HCT116 (cell line): ENCODE measurements around the gene DGKG. TPM values are rescaled to one million over a fixed set of nuclear protein-coding genes. Genes with fewer than 3 reads are reported as not detected.

Experiments
- ATAC-seq: fragments of 200-7000 bp; cut with Tn5 transposase; 2 replicates; pipeline ENCODE4 v1.9.1; 2020; ENCODE audit warnings: mild to moderate bottlenecking, moderate library complexity
- BruUV-seq: library from RNA; stranded (reverse); fragments of 400-500 nt; replicated peaks from 2 replicates; lab custom pipeline; 2021; lab: Mats Ljungman, UMichigan
- CTCF ChIA-PET: fragments of 300-600 bp; sonication (Branson Sonifier 250); formaldehyde crosslinking; loops from one replicate; lab custom pipeline; 2021; ENCODE audit warnings: antibody characterized with exemption; lab: Charles Lee
- POLR2A ChIA-PET: fragments of 300-600, 350-600 bp; sonication (Branson Sonifier 250); formaldehyde crosslinking; loops from one replicate; lab custom pipeline; 2021; ENCODE audit warnings: antibody characterized with exemption; lab: Charles Lee
- RAD21 ChIA-PET, 2 experiments: fragments of 300-600 bp; sonication (Branson Sonifier 250); formaldehyde crosslinking; loops; one replicate each; lab custom pipeline; 2023; ENCODE audit warnings: low total read pairs in 2 of 2; ENCODE audit not compliant: uncharacterized antibody in 2 of 2, unreplicated experiment in 2 of 2, low non-redundant PET in 1 of 2; lab: Charles Lee
- DNase-seq: peaks from one replicate; pipeline ENCODE4 v3.0.0-alpha.2; 2010; ENCODE audit warnings: low read depth, low spot score
- H2AFZ ChIP-seq: fragments of 200-600 bp; shearing (Covaris generic), sonication (generic); 2 replicates; pipeline ENCODE4 v1.6.1; 2017; ENCODE audit warnings: low read depth, mixed run types, mixed read lengths, antibody characterized with exemption, low read length; ENCODE audit not compliant: poor library complexity, severe bottlenecking
- H3K27ac ChIP-seq: 2 replicates; pipeline ENCODE4 v1.5.1; 2012; ENCODE audit warnings: low read depth, low read length
- H3K27me3 ChIP-seq: fragments of 200-600 bp; sonication (generic); 2 replicates; pipeline ENCODE4 v1.6.1; 2016; ENCODE audit warnings: mixed run types, low read length, mixed read lengths; ENCODE audit not compliant: insufficient read depth
- H3K36me3 ChIP-seq, 2 experiments: fragments of 200-500 bp in 1 of 2; fragments of 200-600 bp in 1 of 2; sonication (Bioruptor generic) in 1 of 2; sonication (generic) in 1 of 2; 2 replicates each; pipeline versions ENCODE4 v1.5.1 to v1.6.1; 2014 to 2016; ENCODE audit warnings: low read length in 2 of 2, inconsistent platforms in 1 of 2, mixed read lengths in 1 of 2, mixed run types in 1 of 2; ENCODE audit not compliant: insufficient read depth in 2 of 2, control insufficient read depth in 1 of 2
- H3K4me1 ChIP-seq, 2 experiments: fragments of 200-600 bp in 1 of 2; sonication (generic) in 1 of 2; 2 replicates each; pipeline versions ENCODE4 v1.5.1 to v1.6.1; 2012 to 2017; ENCODE audit warnings: low read length in 2 of 2, inconsistent platforms in 1 of 2, mild to moderate bottlenecking in 1 of 2, mixed read lengths in 1 of 2, mixed run types in 1 of 2, moderate library complexity in 1 of 2; ENCODE audit not compliant: insufficient read depth in 2 of 2, control insufficient read depth in 1 of 2
- H3K4me2 ChIP-seq: fragments of 200-600 bp; sonication (generic); 2 replicates; pipeline ENCODE4 v1.6.1; 2017; ENCODE audit warnings: mixed run types, low read length, mixed read lengths
- H3K4me3 ChIP-seq, 2 experiments: fragments of 200-600 bp in 1 of 2; sonication (generic) in 1 of 2; replicated peaks in 1 of 2; 2 replicates each; pipeline ENCODE4 v1.5.1; 2011 to 2016; ENCODE audit warnings: low read length in 2 of 2, control low read depth in 1 of 2, low read depth in 1 of 2, mild to moderate bottlenecking in 1 of 2, mixed read lengths in 1 of 2, mixed run types in 1 of 2
- H3K79me2 ChIP-seq: fragments of 200-600 bp; sonication (generic); 2 replicates; pipeline ENCODE4 v1.6.1; 2017; ENCODE audit warnings: mild to moderate bottlenecking, mixed run types, low read length, moderate library complexity, mixed read lengths; ENCODE audit not compliant: insufficient read depth
- H3K9ac ChIP-seq: fragments of 200-600 bp; sonication (generic); 2 replicates; pipeline ENCODE4 v1.6.1; 2016; ENCODE audit warnings: low read length, mixed read lengths
- H3K9me2 ChIP-seq: fragments of 200-600 bp; sonication (generic), shearing (Covaris generic); 2 replicates; pipeline ENCODE4 v1.6.1; 2017; ENCODE audit warnings: mixed run types, mild to moderate bottlenecking, moderate library complexity; ENCODE audit not compliant: insufficient read depth
- H3K9me3 ChIP-seq, 2 experiments: fragments of 200-500 bp in 1 of 2; fragments of 200-600 bp in 1 of 2; sonication (Bioruptor generic) in 1 of 2; sonication (generic) in 1 of 2; 2 replicates each; pipeline ENCODE4 v1.6.1; 2014 to 2017; ENCODE audit warnings: low read length in 2 of 2, mixed read lengths in 2 of 2, inconsistent platforms in 1 of 2, low read depth in 1 of 2, mild to moderate bottlenecking in 1 of 2, mixed run types in 1 of 2, moderate library complexity in 1 of 2; ENCODE audit not compliant: control insufficient read depth in 1 of 2, insufficient read depth in 1 of 2
- H4K20me1 ChIP-seq: fragments of 200-600 bp; sonication (generic), shearing (Covaris generic); 2 replicates; pipeline ENCODE4 v1.6.1; 2017; ENCODE audit warnings: mixed run types, mild to moderate bottlenecking, moderate library complexity; ENCODE audit not compliant: insufficient read depth
- CEBPB ChIP-seq: IDR thresholded peaks from 2 replicates; pipeline ENCODE4 v1.6.1; 2012; ENCODE audit warnings: low read depth
- ELF1 ChIP-seq: IDR thresholded peaks from 2 replicates; pipeline ENCODE4 v1.6.1; 2012; ENCODE audit warnings: low read depth, borderline replicate concordance
- EZH2 ChIP-seq: fragments of 200-600 bp; sonication (generic); IDR thresholded peaks from 2 replicates; pipeline ENCODE4 v1.6.1; 2017; ENCODE audit warnings: antibody characterized with exemption, mixed run types
- FOSL1 ChIP-seq: IDR thresholded peaks from 2 replicates; pipeline ENCODE4 v1.6.1; 2012; ENCODE audit warnings: low read depth
- MAX ChIP-seq: IDR thresholded peaks from 2 replicates; pipeline ENCODE4 v1.6.1; 2012
- POLR2AphosphoS5 ChIP-seq: IDR thresholded peaks from 2 replicates; pipeline ENCODE4 v1.6.1; 2011; ENCODE audit warnings: mild to moderate bottlenecking, low read depth, low read length, moderate library complexity
- RAD21 ChIP-seq: IDR thresholded peaks from 2 replicates; pipeline ENCODE4 v1.6.1; 2012; ENCODE audit warnings: low read depth, mild to moderate bottlenecking
- REST ChIP-seq: IDR thresholded peaks from 2 replicates; pipeline ENCODE4 v1.6.1; 2012; ENCODE audit warnings: low read depth
- SIN3A ChIP-seq: IDR thresholded peaks from 2 replicates; pipeline ENCODE4 v1.6.1; 2012; ENCODE audit warnings: low read depth
- SP1 ChIP-seq: IDR thresholded peaks from 2 replicates; pipeline ENCODE4 v1.6.1; 2012; ENCODE audit warnings: low read depth
- SRF ChIP-seq: IDR thresholded peaks from 2 replicates; pipeline ENCODE4 v1.6.1; 2012; ENCODE audit warnings: low read depth
- TCF7L2 ChIP-seq: IDR thresholded peaks from 2 replicates; pipeline ENCODE4 v1.7.0; 2011; ENCODE audit warnings: borderline replicate concordance, inconsistent platforms; ENCODE audit not compliant: insufficient read depth, insufficient read length; ENCODE audit errors: extremely low read depth
- ZBTB33 ChIP-seq: IDR thresholded peaks from 2 replicates; pipeline ENCODE4 v1.6.1; 2011; ENCODE audit warnings: mild to moderate bottlenecking, low read length, moderate library complexity; ENCODE audit not compliant: insufficient replicate concordance; ENCODE audit errors: extremely low read depth
- ZFX ChIP-seq: fragments of 450-650 bp; IDR thresholded peaks from 2 replicates; pipeline ENCODE4 v1.6.1; 2017
- ZNF274 ChIP-seq: fragments of 200-500 bp; sonication (Bioruptor generic); IDR thresholded peaks from 2 replicates; pipeline ENCODE4 v1.6.1; 2014; ENCODE audit warnings: mild to moderate bottlenecking, low read depth, low read length, inconsistent platforms
- intact Hi-C: fragments of 100-400 bp; cut with micrococcal nuclease; formaldehyde crosslinking; loops from 2 replicates; pipeline ENCODE4 v1.10.0; 2022
- total RNA-seq: library from RNA; stranded (reverse); gene quantifications from one replicate; pipeline ENCODE4 v1.2.1, GENCODE V29; 2021; ENCODE audit not compliant: unreplicated experiment

DGKG gene
- total RNA-seq, 1 experiment from 2014 or later, result 4.8 TPM

GRCh38 chr3:186162221-186162620 is 199.8 kb downstream of the DGKG start:
- ChIA-PET POLR2A (no interaction called here), CTCF (no interaction called here), RAD21 (no interaction called here)
- Histone ChIP-seq H4K20me1 (no peaks in the 10 kb centered on the region), H3K9me3 (no peaks in the 10 kb centered on the region), H3K9me2 (no peaks in the 10 kb centered on the region), H2AFZ (no peak overlapping the region), H3K4me1 (no peaks in the 10 kb centered on the region), H3K27me3 (no peaks in the 10 kb centered on the region), H3K36me3 (no peaks in the 10 kb centered on the region), H3K79me2 (no peaks in the 10 kb centered on the region), H3K4me3 (no peak overlapping the region), H3K4me2 (no peak overlapping the region), H3K9ac (no peak overlapping the region), H3K27ac (no peak overlapping the region)
- ATAC-seq (no peak), DNase-seq (no peak)
- intact Hi-C loops, result no loop called here
- BruUV-seq, result no TSS peak
- TF ChIP-seq RAD21, result no peak
- TF ChIP-seq SRF, result no peak
- TF ChIP-seq ZNF274, result no peak
- no peak for TF ChIP-seq POLR2AphosphoS5
- no peak for TF ChIP-seq EZH2
- TF ChIP-seq SIN3A, result no peak
- TF ChIP-seq TCF7L2, result no peak
- TF ChIP-seq CEBPB, result no peak
- no peak for TF ChIP-seq SP1
- no peak for TF ChIP-seq ZBTB33
- TF ChIP-seq MAX, result no peak
- TF ChIP-seq ZFX, result no peak
- TF ChIP-seq REST, result no peak
- TF ChIP-seq FOSL1, result no peak
- TF ChIP-seq ELF1, result no peak
